HG02588 (cell line): ENCODE data around the gene SIRT7.

Experiments used
- ATAC-seq: cut with Tn5 transposase; IDR thresholded peaks from one replicate; pipeline ENCODE4 v1.9.1; 2021; ENCODE audit warnings: mild to moderate bottlenecking, moderate library complexity; ENCODE audit not compliant: unreplicated experiment

SIRT7 gene

DNA sequence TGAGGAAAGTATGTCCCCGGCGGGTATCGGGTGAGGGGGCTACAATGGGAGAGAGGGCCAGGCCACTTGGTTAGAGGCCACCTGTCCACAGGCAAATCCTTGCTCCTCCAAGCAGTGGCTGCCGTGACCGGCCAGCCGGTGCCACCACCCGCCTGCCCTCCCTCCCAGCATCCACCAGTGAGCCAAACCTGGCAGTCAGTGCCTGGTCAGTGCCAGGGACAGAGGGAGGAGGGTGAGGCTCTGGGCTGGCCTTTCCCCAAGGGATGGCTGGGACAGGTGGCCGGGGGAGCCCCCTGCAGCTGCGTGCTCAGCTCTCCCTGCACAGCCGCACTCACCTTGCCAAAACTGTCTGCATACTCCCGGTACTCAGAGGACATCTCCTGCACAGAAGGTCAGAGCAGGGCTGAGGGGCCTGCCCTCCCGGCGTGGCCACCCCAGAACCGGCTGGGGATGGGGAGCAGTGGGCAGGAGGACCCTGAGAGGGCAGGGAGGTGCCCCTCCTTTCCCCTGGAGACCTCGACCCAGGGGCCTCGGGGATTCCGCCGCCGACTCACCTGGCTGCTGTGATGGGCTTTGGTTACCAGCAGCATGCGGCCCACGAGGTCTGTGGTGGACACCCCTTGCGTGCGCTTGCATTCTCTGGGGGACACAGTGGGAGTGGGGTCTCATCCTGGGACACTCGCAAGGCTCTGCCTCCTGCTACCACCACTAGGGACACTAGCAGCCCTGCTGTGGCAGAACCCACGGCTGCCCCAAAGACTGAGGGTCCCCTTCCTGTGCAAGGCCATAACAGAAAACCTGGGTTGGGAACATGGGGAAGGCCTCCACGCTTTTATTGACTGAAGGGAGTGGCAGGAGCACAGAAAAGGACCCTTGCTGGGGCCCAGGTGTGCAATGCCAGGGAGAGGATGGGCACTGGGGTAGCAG is 10.5 kb downstream of the SIRT7 start:
- ATAC-seq: no peak

DNA sequence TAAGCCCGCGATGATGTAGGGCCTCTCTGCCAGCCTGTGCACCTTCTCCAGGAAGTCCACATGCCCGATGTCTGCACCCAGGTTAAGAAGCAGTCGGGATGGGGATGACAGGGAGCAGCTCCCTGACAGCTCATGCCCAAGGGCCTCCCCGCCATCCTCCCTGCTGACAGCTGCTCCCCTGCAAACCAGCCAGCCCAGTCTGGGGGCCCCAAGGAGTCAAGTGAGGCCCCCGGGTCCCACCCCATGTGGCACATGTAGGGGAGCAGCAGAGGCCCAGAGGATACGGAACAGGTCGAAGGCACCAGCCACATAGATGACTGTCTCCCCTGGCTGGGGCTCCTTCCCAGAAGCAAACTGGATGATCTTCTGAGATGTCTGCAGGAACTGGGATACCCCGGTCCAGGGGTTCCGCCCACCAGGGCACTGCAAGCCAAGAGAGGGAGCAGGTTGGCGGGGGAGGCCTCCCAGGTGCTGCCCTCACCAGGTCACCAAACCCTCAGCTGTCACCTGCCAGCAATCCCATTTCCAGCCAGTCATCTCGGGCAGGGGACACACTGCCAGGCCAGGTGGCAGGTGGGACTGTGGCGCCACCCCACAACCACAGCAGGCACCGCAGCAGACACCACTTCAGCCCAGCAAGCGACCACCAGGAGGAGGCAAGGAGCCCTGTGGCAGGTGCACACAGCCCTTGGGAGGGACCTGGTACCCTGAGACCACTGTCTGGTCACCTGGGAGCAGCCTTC is 11.3 kb downstream of the SIRT7 start:
- no peak for ATAC-seq

DNA sequence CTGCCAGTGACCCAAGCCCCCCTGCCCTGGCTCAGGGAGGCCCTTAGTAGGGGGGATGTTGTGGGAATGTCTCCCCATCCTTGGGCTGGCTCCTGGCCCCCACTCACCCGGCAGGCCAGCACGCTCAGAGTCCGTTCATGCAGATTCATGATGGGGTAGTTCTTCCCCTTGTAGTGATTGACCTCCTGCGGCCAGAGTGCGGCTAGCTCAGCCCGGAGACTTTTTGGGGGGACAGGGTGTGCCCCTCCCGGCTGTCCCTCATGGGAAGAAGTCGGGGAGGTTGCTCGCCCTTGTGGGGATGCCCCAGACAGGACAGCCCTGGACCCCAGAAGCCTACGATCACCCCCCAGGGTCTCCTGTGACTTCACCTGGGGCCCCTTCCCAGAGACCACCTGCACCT is 12.0 kb downstream of the SIRT7 start:
- no peak for ATAC-seq

DNA sequence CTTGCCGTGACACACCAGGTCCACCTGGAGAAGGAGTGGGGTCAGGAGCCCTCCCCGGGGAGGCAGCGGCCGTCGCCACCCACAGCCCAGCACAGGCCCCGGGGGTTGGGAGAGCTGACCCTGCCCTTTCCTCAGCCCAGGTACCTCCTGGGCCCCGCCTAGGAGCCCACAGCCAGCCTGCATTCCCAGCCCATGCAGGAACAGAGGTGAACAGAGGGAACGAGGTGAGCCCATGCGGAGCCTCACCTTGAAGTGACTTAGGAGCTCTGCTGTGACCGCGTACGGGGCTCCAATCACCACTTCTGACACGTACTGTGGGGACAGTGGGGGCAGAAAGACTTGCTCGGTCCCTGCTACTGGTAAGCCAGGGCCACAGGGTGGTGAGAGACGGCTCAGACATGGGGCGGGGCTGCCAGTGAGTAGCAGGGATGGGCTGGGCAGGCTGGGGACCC is 12.5 kb downstream of the SIRT7 start:
- ATAC-seq: no peak

DNA sequence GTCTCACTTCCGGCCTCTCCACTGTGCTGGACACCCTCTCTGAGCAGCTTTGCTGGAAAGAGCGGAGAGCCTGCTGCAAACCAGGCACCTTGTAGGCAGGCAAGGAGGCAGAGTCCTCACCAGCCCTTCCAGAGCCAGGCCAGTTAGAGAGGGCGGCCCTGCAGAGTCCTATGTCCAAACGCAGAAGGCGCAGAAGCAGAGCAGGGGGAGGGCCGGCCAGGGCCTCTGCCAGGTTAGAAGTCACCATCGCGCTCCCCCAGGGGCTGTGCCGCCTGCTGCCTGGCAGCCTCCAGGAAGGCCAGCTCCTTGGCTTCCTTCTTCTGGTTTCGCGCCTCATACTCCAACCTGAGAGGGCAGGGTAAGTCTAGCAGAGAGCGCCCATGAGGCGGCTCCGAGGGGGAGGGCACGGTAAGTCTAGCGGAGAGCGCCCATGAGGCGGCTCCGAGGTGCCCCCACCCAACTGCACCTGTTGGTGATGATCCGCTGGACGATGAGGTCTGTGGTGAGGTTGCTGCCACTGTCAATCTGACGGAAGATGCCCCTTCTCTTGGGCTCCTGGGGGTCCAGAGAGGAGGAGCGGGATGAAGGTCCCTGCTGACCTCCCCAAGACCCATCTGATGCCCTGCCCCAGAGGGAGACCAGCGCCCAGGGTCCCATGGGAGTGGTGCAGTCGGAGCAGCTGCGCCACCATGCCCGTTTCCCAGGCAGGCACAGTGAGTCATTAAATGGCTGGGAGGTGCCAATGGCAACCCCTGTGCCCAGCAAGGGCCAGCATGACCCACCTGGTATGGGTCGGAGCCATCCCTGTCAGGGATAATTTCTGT is 13.2 kb downstream of the SIRT7 start:
- ATAC-seq: no peak

GRCh38 chr17:81903896-81904599 is 13.9 kb downstream of the SIRT7 start:
- no peak for ATAC-seq

- ATAC-seq: no peak
Observed at GRCh38 chr17:81903415-81903831, 14.6 kb downstream of the SIRT7 start.

GRCh38 chr17:81902653-81903414 is 15.1 kb downstream of the SIRT7 start:
- ATAC-seq: no peak

DNA sequence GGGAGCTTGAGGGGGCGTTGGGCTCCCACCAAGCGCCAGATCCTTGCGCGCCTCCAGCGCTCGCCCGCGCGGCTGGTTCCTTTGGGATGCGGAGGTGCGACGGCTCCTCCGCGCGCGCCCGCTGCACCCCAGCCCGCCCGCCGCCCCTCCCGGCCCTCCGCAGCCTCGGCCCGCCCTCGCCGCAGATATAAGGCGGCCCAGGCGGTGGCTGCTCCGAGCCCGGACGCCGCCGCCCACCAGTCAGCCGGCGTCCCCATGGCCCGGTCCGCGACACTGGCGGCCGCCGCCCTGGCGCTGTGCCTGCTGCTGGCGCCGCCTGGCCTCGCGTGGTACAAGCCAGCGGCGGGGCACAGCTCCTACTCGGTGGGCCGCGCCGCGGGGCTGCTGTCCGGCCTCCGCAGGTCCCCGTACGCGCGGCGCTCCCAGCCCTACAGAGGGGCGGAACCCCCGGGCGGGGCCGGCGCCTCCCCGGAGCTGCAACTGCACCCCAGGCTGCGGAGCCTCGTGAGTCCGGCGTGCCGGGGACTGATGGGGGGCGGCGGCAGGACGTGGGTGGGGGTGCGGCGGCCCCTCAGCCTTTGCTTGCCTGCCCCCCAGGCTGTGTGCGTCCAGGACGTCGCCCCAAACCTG is 15.8 kb downstream of the SIRT7 start, which contains the start of gene NPB:
Gene NPB (plus strand): TSS at position 216 of the 630 bp plus-strand sequence. CDS start 40 bp downstream, at position 256.
- no peak for ATAC-seq

DNA sequence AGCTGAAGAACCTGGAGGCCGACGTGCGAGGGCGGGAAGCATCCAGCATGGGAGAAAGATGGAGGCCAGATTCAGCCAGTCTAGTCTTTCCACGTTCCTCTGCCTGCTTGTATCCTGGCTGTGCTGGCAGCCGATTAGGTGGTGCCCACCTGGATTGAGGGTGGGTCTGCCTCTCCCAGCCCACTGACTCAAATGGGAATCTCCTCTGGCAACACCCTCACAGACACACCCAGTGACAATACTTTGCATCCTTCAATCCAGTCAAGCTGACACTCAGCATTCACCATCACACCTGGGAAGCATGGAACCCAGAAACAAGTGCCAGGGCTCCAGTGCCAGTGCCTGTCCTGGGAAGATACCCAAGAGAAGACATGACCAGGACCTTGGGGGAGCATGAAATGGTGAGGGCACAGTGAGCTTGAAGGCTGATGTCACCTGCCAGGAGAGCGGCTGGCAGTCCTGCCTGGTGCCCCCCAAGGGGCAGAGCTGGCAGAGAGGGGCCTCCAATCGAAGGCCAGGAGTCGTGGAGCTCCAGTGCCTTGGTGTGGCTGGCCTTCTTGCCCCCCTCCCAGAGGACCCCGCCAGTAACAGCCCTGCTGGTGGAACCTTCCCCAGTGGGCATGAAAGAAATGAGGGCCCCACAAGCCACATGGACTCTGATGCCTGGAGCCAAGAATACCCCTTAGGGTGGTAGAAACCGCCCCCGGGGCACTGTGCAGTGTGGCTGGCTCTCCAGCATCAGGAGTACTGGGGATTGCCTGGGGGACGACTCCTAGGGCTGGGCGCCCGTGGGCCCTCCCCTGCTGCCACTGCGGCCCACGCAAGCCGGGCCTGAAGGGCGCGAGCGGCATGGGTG is 16.6 kb downstream of the SIRT7 start:
- ATAC-seq: no peak

DNA sequence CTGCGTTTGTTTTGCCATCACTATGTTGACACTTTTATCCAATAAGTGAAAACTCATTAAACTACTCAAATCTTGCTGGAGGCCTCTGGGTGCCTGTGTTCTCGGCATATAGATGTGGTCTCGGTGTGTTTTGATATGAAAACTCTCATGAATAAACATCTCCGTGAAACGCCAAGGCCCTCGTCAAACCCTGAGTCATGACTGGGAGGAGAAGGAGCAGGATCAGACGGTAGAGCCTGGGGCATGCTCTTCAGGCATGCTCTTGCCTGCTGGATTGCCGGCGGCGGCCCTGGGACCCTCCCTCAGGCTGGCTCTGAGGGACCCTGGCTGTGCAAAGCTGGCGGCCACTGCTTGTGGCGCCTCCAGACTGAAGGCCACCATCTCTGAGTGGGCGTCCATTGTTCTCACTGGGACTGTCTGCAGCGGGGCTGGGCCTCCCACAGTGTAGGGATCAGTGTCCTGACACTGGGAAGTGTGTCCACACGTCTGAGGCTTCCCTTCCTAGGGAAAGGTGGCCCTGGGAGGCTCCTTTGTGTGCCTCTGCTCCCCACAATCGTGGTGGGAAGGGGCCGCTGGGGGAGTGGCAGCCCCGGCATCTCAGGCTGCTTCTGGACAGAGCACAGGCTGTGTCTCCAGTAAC is 17.7 kb downstream of the SIRT7 start:
- no peak for ATAC-seq

- no peak for ATAC-seq
Observed at GRCh38 chr17:81899514-81900166, 18.3 kb downstream of the SIRT7 start.

DNA sequence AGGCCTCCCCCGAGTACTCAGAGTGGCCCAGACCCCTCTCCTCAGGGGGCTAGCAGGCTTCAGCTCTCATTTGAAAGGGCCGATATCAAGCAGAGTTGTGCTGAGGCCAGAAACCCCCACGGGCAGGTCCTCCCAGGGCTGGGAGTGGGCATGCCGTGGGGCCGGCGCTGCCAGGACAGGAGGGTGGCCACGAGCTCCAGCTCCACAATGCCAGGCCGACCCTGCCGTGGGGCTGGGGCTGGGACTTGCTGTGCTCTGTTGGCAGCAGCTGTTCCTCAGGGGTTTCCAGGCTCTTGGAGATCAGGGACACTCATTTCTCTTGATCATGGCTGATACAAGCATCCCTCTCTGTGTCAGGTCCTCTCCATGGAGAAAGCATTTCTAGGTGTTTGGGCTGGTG is 19.1 kb downstream of the SIRT7 start:
- no peak for ATAC-seq

DNA sequence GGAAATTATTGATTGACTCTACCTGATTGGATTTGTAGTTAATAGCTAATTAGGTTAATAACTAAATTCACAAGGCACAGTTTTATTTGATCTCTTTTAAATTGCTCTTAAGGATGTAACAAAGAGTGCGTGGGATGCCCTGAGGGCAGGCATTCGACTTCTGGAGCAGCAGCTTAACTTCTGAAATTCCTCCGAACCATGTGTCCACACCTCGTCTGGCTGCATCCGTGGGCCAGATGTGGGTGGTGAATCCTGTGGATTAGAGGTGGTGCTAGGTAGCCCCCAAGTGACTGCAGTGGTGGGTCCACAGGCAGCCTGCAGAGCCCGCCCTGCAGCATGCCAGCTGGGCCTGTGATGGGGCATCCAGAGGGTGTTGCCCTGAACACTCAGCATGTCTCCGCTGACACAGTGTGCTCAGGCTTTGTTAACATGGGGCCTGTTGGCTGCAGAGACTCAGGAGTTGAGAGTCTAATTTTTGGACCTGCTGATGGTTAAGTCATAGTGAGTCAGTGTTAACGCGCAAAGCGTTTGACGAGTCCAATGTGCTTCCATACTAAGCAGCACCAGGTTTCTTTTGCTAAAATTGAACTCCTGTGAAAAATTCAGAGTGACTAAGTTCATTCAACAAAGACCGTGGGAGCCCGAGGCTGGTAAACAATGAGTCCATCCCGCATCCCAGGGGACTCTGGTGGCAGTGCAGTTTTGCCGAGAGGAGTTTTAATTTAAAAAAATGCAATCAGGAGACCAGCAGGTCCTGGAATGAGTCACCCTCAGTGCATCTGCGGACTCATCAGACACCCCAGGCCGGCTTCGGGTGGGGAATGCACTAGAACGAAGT is 19.7 kb downstream of the SIRT7 start:
- no peak for ATAC-seq

DNA sequence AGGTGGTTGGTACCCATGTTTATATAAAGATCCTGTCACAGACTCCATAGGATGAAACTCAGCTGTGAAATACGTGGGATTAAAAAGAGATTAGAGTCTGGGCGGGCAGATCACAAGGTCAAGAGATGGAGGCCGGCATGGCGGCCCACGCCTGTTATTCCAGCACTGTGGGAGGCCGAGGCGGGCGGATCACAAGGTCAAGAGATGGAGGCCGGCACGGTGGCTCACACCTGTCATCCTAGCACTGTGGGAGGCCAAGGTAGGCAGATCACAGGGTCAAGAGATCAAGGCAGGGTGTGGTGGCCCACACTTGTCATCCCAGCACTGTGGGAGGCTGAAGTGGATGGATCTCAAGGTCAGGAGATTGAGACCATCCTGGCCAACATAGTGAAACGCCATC is 22.6 kb downstream of the SIRT7 start:
- ATAC-seq: no peak

DNA sequence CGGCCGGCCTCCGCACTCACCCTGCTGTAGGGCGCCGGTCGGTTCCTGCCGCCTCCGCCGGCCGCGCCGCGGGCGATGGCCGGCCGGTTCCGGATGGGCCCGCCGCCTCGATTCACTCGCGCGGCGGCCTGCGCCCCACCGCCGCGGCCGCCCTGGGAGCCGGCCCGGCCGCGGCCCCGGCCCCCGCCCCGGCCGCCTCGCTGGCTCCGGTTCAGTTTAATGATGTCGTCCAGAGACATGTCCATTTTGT is 26.7 kb downstream of the SIRT7 start:
- ATAC-seq: no peak
